HUES6 (cell line): Measurements from ENCODE around the gene PSMD3.

Experiments used
- H3K27ac ChIP-seq: 2 replicates; pipeline ENCODE4 v1.7.0; 2013; ENCODE audit warnings: low read depth, mild to moderate bottlenecking, low read length, inconsistent platforms
- H3K27me3 ChIP-seq: 2 replicates; pipeline ENCODE4 v1.6.1; 2013; ENCODE audit warnings: low read length; ENCODE audit not compliant: control insufficient read depth, insufficient read depth
- H3K36me3 ChIP-seq: 2 replicates; pipeline ENCODE4 v1.6.1; 2013; ENCODE audit warnings: low read length; ENCODE audit not compliant: control insufficient read depth, insufficient read depth
- H3K4me1 ChIP-seq: 2 replicates; pipeline ENCODE4 v1.6.1; 2013; ENCODE audit warnings: low read length; ENCODE audit not compliant: control insufficient read depth, insufficient read depth
- H3K4me3 ChIP-seq: 2 replicates; pipeline ENCODE4 v1.5.1; 2013; ENCODE audit warnings: low read depth, low read length
- H3K9ac ChIP-seq: one replicate; pipeline ENCODE4 v1.6.1; 2013; ENCODE audit warnings: mild to moderate bottlenecking, low read length
- H3K9me3 ChIP-seq: 2 replicates; pipeline ENCODE4 v1.6.1; 2013; ENCODE audit warnings: low read depth, low read length; ENCODE audit not compliant: control insufficient read depth, insufficient read depth

The PSMD3 gene

GRCh38 chr17:40024901-40025300, 44.3 kb downstream of the PSMD3 start:
- H3K27me3 ChIP-seq = no peaks in the 10 kb centered on the region
- H3K9ac ChIP-seq = no peak overlapping the region
- no peak overlapping the region for H3K4me3 ChIP-seq
- no peaks in the 10 kb centered on the region; the same call in 1 of the 2 replicates for H3K4me1 ChIP-seq
- no peak overlapping the region for H3K27ac ChIP-seq
- H3K36me3 ChIP-seq = peaks cover 85% of the 10 kb centered on the region
- no peaks in the 10 kb centered on the region for H3K9me3 ChIP-seq

- Histone ChIP-seq H3K9ac (no peak overlapping the region), H3K27ac (no peak overlapping the region), H3K36me3 (peaks cover 79% of the 10 kb centered on the region), H3K4me1 (no peaks in the 10 kb centered on the region; the same call in 1 of the 2 replicates), H3K27me3 (no peaks in the 10 kb centered on the region), H3K4me3 (no peak overlapping the region), H3K9me3 (no peaks in the 10 kb centered on the region)
Measured at GRCh38 chr17:40025559-40025958, 45.0 kb downstream of the PSMD3 start.

GRCh38 chr17:40025991-40026815, 45.6 kb downstream of the PSMD3 start:
- no peak overlapping the region for H3K4me3 ChIP-seq
- H3K36me3 ChIP-seq = peaks cover 79% of the 10 kb centered on the region
- no peaks in the 10 kb centered on the region; the same call in 1 of the 2 replicates for H3K4me1 ChIP-seq
- no peaks in the 10 kb centered on the region for H3K27me3 ChIP-seq
- H3K9me3 ChIP-seq = no peaks in the 10 kb centered on the region
- no peak overlapping the region for H3K27ac ChIP-seq
- H3K9ac ChIP-seq = no peak overlapping the region

- Histone ChIP-seq H3K27ac (no peak overlapping the region), H3K9ac (no peak overlapping the region), H3K4me1 (no peaks in the 10 kb centered on the region; the same call in 1 of the 2 replicates), H3K4me3 (no peak overlapping the region), H3K9me3 (no peaks in the 10 kb centered on the region), H3K27me3 (no peaks in the 10 kb centered on the region), H3K36me3 (peaks cover 79% of the 10 kb centered on the region)
Measured at GRCh38 chr17:40026816-40027613, 46.4 kb downstream of the PSMD3 start.

- Histone ChIP-seq H3K9me3 (no peaks in the 10 kb centered on the region), H3K9ac (no peak overlapping the region), H3K4me1 (no peaks in the 10 kb centered on the region; the same call in 1 of the 2 replicates), H3K27ac (no peak overlapping the region), H3K36me3 (peaks cover 79% of the 10 kb centered on the region), H3K27me3 (no peaks in the 10 kb centered on the region), H3K4me3 (no peak overlapping the region)
Measured at GRCh38 chr17:40027614-40028012, 47.0 kb downstream of the PSMD3 start.

- Histone ChIP-seq H3K9ac (no peak overlapping the region), H3K4me1 (no peaks in the 10 kb centered on the region; the same call in 1 of the 2 replicates), H3K27me3 (no peaks in the 10 kb centered on the region), H3K4me3 (no peak overlapping the region), H3K36me3 (peaks cover 81% of the 10 kb centered on the region), H3K27ac (no peak overlapping the region), H3K9me3 (no peaks in the 10 kb centered on the region)
Measured at GRCh38 chr17:40028595-40028994, 48.0 kb downstream of the PSMD3 start.

GRCh38 chr17:40031706-40032105, 51.1 kb downstream of the PSMD3 start:
- H3K4me1 ChIP-seq = peaks cover 4% of the 10 kb centered on the region; the same call in 1 of the 2 replicates
- H3K9me3 ChIP-seq = no peaks in the 10 kb centered on the region
- H3K9ac ChIP-seq = no peak overlapping the region
- no peaks in the 10 kb centered on the region for H3K27me3 ChIP-seq
- no peak overlapping the region for H3K27ac ChIP-seq
- no peak overlapping the region for H3K4me3 ChIP-seq
- peaks cover 66% of the 10 kb centered on the region for H3K36me3 ChIP-seq

- Histone ChIP-seq H3K27ac (no peak overlapping the region), H3K9ac (no peak overlapping the region), H3K4me3 (no peak overlapping the region), H3K27me3 (no peaks in the 10 kb centered on the region), H3K4me1 (0 out of 2 replicates have a peak, but pooled peaks cover 4% of the 10 kb centered on the region), H3K9me3 (no peaks in the 10 kb centered on the region), H3K36me3 (peaks cover 62% of the 10 kb centered on the region)
Measured at GRCh38 chr17:40032322-40033320, 52.0 kb downstream of the PSMD3 start.

- no peak overlapping the region for H3K4me3 ChIP-seq
- no peak overlapping the region for H3K27ac ChIP-seq
- 0 out of 2 replicates have a peak, but pooled peaks cover 4% of the 10 kb centered on the region for H3K4me1 ChIP-seq
- no peaks in the 10 kb centered on the region for H3K9me3 ChIP-seq
- no peaks in the 10 kb centered on the region for H3K27me3 ChIP-seq
- no peak overlapping the region for H3K9ac ChIP-seq
- peaks cover 58% of the 10 kb centered on the region for H3K36me3 ChIP-seq
Measured at GRCh38 chr17:40033339-40033738, 52.7 kb downstream of the PSMD3 start.

GRCh38 chr17:40034426-40035161, 54.0 kb downstream of the PSMD3 start:
- Histone ChIP-seq H3K27me3 (no peaks in the 10 kb centered on the region), H3K9ac (no peak overlapping the region), H3K9me3 (no peaks in the 10 kb centered on the region), H3K4me1 (peaks cover 12% of the 10 kb centered on the region; the same call in 1 of the 2 replicates), H3K27ac (no peak overlapping the region), H3K4me3 (no peak overlapping the region), H3K36me3 (peaks cover 46% of the 10 kb centered on the region)
